HG03469 (cell line): Measurements from ENCODE around the gene COL4A3.

Experiments used
- ATAC-seq: cut with Tn5 transposase; IDR thresholded peaks from one replicate; pipeline ENCODE4 v1.9.1; 2021; ENCODE audit warnings: mild to moderate bottlenecking, moderate library complexity, moderate number of reproducible peaks; ENCODE audit not compliant: unreplicated experiment

Gene COL4A3

GRCh38 chr2:227163998-227164762 is at the start of gene COL4A3, which contains the start of gene COL4A4:
TSS of gene COL4A3 (plus strand) at chr2:227164624. CDS start at chr2:227164727, 103 bp downstream.
TSS of gene COL4A4 (minus strand) at chr2:227164205. CDS start at chr2:227147483, 16,722 bp downstream.
- peak; percentile 30 for ATAC-seq

- no peak for ATAC-seq
Measured at GRCh38 chr2:227115761-227116160, 48.7 kb upstream of the COL4A3 start.

- ATAC-seq = peak; percentile 74
Measured at GRCh38 chr2:227117027-227117426, 47.4 kb upstream of the COL4A3 start.

- ATAC-seq = no peak
Measured at GRCh38 chr2:227117852-227118251, 46.6 kb upstream of the COL4A3 start.

GRCh38 chr2:227118353-227118752 is 46.1 kb upstream of the COL4A3 start:
- ATAC-seq = no peak

GRCh38 chr2:227123697-227124096 is 40.7 kb upstream of the COL4A3 start:
- no peak for ATAC-seq

GRCh38 chr2:227124811-227125210 is 39.6 kb upstream of the COL4A3 start:
- ATAC-seq = no peak

- ATAC-seq = no peak
Measured at GRCh38 chr2:227125506-227125905, 38.9 kb upstream of the COL4A3 start.

- ATAC-seq = no peak
Measured at GRCh38 chr2:227127201-227127600, 37.2 kb upstream of the COL4A3 start.

- ATAC-seq = no peak
Measured at GRCh38 chr2:227130636-227131035, 33.8 kb upstream of the COL4A3 start.

GRCh38 chr2:227132986-227133385 is 31.4 kb upstream of the COL4A3 start:
- no peak for ATAC-seq

GRCh38 chr2:227134591-227134990 is 29.8 kb upstream of the COL4A3 start:
- no peak for ATAC-seq

- ATAC-seq = no peak
Measured at GRCh38 chr2:227141301-227141700, 23.1 kb upstream of the COL4A3 start.

- no peak for ATAC-seq
Measured at GRCh38 chr2:227143895-227144294, 20.5 kb upstream of the COL4A3 start.

- no peak for ATAC-seq
Measured at GRCh38 chr2:227146456-227146855, 18.0 kb upstream of the COL4A3 start.

GRCh38 chr2:227147023-227147422 is 17.4 kb upstream of the COL4A3 start:
- no peak for ATAC-seq

GRCh38 chr2:227148106-227148505 is 16.3 kb upstream of the COL4A3 start:
- no peak for ATAC-seq

GRCh38 chr2:227150222-227150936 is 14.0 kb upstream of the COL4A3 start:
- no peak for ATAC-seq

- ATAC-seq = no peak
Measured at GRCh38 chr2:227152093-227152766, 12.2 kb upstream of the COL4A3 start.

GRCh38 chr2:227153307-227153706 is 11.1 kb upstream of the COL4A3 start:
- ATAC-seq = no peak

- ATAC-seq = no peak
Measured at GRCh38 chr2:227153758-227154486, 10.5 kb upstream of the COL4A3 start.
